22Rv1 (cell line): Measurements from ENCODE around the gene MKRN2OS.

ENCODE experiments used
- CTCF ChIP-seq: fragments of 450-650 bp; IDR thresholded peaks from 2 replicates; pipeline ENCODE4 v1.5.1; 2017; ENCODE audit warnings: mild to moderate bottlenecking
- ZFX ChIP-seq: fragments of 450-650 bp; IDR thresholded peaks from 2 replicates; pipeline ENCODE4 v1.6.1; 2017; ENCODE audit warnings: antibody characterized with exemption, borderline replicate concordance

DNA sequence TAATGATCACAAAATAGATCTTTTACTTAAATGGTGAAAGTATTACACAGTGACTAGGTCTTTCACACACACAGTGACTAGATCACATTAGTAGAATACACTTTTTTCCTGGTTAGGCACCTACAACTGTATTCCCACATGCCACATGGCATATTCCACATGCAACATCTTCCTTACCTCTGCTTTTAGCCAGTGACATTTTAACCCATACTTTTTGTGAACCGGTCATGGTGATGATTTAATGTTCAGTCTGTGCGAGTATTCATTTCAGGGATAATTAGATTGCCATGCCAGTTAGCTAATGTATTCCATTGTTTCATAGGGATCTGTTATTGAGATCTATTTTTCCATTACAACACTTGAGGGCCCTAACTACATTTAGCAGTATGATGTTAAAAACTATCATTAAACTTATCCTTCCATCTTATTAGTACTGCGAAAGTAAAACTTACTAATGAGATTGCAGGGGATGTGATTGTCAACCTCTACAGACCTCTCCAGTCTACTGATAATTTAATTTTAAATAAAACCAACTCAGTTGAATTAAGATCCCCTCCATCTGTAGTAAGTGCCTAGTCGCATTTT, 32.7 kb downstream of the MKRN2OS start:
- TF ChIP-seq CTCF: no peak
- no peak for TF ChIP-seq ZFX
